GM19025 (cell line): ENCODE results near the gene CYBA.
A peak's percentile ranks its signal among the peaks of the same experiment; 100 is the strongest.
"Not testable (repeated sequence)": the region's sequence is repeated elsewhere in the genome, so short reads cannot be mapped to it uniquely, and the experiment has no call there.

Experiments used
- ATAC-seq: cut with Tn5 transposase; IDR thresholded peaks from one replicate; pipeline ENCODE4 v1.9.1; 2021; ENCODE audit warnings: mild to moderate bottlenecking, low read depth, moderate library complexity; ENCODE audit not compliant: unreplicated experiment

The CYBA gene

DNA sequence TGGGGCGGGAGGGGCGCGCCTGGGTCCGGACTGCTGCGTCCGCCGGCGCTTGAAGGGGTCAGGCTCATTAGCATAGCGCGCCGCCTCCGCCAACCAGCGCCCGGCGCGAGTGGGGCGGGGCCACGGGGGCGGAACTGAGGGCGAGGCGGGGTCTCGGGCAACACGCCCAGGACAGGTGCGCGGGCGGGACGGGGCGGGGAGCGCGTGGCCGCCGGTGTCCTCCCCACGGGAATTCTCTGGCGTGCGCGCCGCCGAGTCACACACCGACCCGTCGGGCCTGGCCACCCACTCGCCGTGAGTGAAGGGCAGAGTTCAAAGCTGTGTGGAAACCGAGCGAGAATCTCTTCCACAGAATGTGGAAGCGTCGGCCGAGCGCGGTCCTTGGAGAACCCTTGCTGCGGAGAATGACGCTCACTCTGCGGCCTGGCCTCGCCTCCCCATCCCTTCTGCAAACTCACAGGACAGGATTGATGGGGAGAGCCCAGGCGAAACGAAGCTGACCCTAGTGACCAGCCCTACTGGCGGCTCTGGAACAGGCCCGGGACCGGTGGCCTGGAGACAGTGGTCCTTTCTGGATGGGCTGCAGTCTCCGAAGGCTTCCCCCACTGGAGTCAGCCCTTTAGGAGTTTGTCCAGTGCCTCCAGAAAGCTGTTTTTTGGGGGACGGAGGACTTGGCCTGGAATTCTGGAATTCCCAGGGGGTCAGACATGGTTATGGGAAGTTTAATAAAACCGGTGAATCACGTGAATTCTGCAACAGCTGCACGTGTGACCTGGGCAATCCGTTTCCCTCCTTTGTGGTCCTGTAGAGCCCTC lies 35.8 kb upstream of the CYBA start, which contains the start of gene SNAI3:
Gene SNAI3, minus strand, starts transcription at position 69 of the 815 bp plus-strand sequence. CDS start 101 bp downstream, outside the sequence.
- ATAC-seq = peak; percentile 77

DNA sequence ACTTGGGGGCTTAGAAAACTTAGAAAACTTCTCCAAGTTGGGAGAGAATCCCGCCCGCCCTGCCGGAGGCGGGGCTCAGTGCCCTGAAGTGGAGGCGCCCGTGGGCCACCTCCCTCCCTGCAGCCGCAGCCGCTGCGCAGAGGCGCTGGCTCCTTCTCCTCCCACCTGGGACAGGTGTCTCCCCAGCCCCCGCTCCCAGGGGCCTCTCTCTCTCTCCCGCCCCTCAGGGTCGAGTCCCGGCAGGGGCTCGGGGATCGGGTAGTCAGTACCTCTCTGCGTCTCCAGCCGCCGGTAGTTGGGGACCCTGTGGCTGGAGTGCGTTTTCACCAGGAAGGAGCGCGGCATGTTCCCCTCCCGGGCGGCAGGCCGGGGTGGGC lies 35.2 kb upstream of the CYBA start:
- ATAC-seq = peak; percentile 17

DNA sequence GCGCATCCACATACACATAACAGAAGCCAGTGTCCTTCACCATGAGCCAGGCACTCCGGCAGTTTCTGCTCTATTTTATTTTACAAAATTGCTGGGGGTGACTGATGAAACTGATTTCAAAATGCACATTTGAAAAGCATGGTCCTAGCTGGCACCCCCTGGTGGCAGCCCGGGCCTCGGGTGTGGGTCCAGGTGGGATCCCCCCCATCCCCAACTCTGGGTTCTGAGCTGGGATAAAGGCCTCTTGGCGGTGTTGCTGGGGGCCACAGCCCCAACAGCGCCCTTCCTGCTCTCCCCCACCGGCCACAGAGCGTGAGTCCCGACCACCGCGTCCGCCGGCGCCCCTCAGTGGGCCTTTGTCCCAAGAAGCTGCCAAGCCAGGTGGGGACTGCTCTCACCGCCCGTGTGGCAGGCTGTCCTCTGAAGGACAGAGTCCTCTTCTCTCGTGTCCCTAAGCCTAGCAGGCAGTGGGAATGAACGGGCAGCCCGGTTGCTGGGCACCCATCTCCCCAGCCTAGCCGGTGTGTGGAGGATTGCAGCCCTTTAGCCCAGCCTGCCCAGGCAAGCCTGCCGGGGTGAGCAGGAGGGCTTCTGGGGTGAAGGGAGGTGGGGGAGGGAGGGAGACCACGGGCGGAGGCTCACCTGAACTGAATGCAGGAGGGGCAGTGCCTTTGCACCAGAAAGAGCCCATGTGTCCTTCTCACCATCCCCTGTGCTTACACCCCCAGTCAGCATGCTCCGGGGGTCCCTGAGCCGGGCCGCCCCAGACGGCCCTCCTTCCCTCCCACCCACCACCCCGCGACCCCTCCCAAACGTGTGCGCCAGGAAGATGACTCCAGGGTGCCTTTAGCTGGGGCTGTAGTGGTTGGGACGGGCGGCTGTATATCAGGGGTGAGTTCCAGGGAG lies 34.6 kb upstream of the CYBA start:
- ATAC-seq = no peak

DNA sequence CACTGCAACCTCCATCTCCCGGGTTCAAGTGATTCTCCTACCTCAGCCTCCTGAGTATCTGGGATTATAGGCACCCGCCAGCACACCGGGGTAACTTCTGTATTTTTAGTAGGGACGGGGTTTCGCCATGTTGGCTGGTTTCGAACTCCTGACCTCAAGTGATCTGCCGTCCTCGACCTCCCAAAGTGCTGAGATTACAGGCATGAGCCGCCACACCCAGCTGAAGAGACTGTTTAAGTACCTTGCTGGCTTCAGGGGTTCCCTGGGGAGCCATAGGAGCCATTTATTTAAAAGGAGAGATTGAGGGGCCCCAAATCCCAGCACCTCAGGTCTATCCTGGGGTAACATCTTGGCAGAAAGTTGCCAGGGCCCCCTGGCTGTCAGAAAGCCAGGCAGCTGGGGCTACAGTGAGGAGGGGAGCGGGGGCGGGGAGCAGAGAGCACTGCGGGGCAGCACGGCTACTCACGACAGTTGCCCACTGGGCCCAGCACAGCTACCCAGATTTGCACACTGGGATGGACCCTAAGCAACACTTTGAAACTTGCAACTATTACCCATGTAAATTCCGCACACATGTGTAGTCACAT lies 33.8 kb upstream of the CYBA start:
- no peak for ATAC-seq

DNA sequence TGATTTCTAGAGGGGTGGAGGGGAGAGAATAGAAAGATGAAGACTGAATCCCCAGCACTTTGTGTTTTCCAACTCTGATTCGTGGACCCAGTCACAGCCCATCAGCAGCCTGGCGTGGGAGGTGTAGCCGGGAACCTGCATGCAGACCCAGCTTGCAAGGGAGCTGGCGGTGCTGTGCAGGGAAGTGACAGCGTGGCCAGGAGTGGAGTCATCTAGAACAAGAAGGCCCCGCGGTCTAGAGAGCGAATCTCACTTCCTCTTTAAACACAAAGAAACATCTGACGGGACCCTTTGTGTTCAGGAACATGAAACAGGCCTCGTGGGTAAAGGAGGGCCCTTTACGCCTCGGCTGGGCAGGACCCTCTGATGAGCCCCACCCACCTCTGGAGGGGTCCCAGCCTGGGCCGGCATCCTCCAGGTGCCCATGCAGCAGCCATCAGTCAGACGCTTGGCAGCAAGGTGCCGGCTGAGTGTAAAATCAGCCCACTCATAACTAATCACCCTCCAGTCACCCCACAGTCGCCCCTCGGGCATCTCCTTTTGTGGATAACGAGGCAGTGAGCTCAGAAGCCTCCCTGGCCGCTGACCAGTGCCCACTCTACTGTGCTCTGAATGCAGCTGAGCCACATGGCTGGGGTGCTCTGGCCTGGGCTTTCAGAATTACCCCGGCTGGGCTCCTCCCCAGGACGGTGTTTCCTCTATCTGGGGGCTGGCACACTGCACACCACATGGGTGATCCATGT lies 31.0 kb upstream of the CYBA start:
- ATAC-seq = peak; percentile 52

DNA sequence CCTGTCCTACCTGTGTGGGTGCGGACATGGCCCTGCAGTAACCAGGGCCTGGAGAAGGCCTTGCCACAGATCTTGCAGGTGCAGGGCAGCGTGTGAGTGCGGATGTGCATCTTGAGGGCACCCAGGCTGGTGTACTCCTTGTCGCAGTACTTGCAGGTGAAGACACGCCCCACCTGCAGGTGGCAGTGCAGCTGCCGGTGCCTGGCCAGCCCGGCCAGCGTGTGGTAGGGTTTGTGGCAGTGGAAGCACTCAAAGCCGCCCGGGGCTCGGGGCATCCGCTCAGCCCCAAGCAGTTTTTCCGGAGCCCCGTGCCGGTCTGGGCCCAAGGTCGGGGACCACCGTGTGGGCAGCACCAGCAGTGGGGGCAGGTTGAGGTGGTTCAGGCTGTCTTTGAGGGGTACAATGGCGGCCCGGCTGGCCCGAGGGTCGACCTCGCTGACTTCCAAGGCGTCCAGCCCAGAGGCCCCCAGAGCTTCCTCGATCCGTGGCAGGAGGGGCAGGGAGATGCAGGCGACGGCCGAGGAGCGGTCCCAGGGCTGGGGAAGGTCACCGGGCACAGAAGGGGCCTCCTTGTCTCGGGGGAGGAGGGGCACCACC lies 30.3 kb upstream of the CYBA start:
- ATAC-seq = peak; percentile 3

DNA sequence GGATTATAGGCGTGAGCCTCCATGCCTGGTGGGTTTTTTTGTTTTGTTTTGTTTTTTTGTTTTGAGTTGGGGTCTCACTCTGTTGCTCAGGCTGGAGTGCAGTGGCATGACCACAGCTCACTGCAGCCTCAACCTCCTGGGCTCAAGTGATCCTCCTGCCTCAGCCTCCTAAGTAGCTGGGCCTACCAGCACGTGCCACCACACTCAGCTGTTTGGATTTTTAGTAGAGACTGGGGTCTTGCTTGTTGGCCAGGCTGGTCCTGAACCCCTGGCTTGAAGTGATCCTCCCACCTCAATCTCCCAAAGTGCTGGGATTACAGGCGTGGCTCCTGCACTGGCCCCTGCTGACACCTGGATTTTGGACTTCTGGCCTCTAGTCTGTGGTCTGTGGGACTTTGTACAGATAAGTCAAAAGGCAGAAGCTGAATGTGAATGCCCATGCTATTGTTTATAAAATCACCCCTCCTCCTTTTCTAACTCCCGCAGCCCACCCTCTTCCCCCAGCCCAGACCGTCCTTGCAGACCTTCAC lies 29.8 kb upstream of the CYBA start:
- ATAC-seq = no peak

DNA sequence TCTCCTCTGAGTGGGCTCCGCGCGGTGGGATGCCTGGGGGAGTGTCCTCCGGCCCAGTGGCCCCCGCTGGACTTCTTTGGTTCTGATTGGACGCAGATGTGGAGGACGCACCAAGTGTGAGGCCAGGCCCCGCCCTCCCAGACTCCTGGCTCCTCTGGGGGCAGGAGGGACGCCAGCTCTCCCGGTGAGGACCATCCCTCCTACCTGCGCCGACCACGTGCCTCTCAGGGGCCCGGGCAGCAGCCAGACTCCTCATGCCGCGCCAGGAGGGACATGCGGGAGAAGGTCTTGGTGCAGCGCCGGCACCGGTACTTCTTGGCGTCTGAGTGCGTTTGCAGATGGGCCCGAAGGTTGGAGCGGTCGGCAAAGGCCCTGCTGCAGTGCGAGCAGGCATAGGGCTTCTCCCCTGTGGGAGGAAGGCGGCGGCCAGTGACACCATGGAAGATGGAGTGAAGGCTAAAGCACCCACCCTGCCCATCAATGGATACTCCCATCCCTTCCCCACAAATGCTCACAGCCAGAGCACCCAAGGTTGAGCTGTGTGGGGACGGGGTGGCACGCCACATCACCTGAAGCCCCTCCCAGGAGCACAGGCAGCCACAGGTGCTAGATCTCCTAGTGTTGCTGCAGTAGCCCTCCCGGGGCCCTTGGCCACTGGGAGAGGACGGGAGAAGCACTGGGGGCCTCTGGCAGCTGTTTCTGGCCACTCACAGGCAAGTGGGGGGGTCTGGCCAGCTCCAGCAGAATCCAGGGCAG lies 27.5 kb upstream of the CYBA start:
- ATAC-seq = no peak

DNA sequence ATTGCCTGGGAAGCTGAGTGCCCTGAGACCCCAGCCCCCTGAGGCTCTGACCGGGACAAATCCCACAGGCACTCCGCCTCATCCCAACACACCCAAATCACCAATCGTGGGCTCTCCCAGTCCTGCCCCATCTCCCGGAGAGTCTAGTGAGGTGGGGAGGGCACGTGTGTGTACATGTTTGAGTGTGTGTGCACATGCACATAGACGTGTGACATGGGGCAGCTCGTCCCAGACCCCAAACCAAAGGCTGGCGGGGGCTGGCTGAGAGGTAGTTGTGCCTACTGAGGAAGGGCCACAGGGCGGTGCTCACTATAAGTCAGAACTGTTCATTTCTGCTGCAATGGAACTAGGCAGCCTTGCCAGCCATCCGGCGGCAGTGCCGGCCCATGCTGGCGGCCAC lies 26.9 kb upstream of the CYBA start:
- no peak for ATAC-seq

DNA sequence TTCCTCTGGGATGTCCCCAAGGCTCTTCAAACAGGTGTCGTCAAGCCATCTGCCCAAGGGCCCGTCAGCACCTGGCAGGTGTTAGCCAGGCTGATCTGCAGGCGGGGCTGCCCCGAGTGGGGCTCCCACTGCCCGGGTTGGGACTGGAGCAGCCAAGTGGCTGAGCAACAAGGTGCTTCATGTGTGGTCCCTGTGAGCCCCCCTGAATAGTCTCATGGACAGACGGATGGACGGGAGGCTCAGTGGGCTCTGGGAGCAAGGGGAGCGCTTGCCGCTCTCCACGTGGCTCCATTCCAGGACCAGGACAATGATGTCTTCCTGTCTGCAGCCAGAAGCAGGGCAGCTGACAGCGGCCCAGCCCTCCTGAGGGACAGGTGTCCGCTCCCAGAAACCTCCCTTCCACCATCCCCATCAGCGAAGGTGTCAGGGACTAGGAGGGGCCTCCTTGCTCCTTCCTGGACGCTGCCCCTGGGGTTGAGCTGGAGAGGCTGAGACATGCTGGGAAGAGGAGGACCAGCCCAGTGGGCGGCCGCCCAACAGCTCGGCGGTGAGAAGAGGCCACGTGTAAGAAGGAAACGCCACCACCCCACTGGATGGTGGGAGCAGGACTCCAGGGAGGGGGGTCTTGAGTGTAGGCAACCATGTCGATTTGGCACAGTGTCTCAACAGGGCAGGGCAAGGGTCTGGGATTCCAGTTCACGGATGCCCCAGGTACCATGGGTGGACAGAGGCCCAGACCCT lies 25.8 kb upstream of the CYBA start:
- no peak for ATAC-seq

DNA sequence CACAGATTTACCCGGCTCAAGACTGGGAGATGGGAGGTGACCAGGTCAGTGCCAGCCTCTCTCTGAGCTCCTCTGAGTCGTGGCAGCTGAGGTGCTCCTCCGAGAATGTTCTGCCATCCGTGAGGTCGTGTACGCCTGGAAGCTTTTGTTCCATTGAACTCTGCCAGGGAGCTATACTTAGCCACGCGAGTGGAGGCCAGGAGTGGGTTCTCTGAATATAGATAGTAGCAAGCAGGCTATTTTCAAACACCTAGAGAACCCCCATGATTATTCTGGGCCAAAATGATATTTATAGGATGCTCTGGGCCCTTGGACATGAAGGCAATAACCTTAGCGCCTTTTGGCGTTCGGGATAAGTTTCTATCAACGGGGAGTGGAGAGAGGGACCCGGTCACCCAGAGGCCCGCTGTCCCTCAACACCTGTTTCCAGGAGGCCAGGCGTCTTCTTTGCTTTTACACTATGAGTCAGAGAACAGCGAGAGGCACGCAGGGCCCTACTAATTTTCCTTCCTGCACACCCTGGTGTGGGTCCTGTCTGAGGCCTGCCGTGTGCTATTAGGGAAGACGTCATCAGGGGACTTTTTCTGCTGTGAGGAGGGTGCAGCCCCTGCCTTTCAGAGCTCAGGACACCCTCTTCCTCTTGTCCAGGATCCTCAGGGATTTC lies 23.0 kb upstream of the CYBA start:
- ATAC-seq = no peak

DNA sequence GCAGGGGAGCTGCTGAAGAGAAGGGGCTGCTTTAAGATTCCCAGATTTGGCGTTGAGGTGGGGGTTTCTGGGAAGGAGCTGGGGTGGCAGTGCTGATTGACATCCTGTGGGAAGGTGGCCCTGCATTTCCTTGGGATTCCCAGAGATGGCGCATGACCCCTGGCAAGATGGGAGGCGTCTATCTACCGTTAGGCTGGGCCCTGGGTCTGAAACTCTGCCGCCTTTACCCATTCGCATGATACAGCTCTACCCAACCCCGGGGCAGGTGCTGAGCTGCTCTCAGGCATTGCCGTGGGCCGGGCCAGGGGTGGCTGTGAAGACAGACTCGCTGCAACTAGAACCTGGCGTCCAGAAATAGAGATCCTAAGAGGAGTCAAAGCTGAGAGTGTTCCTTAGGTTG lies 21.9 kb upstream of the CYBA start:
- no peak for ATAC-seq

DNA sequence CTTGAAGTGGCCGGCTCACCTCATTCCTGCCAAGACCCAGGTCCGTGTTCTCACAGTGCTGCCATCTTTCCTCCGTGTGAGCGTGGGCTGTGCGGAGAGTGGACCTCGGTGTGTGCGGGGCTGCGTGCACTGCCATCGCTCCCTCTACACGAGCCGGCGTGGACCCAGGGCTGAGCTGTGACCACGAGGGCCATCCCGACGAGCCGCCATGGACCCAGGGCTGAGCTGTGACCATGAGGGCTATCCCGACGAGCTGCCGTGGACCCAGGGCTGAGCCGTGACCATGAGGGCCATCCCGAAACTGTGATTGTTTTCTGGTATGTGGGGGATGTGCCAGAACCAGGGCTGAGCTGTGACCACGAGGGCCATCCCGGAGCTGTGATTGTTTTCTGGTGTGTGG lies 21.0 kb upstream of the CYBA start:
- ATAC-seq = no peak

DNA sequence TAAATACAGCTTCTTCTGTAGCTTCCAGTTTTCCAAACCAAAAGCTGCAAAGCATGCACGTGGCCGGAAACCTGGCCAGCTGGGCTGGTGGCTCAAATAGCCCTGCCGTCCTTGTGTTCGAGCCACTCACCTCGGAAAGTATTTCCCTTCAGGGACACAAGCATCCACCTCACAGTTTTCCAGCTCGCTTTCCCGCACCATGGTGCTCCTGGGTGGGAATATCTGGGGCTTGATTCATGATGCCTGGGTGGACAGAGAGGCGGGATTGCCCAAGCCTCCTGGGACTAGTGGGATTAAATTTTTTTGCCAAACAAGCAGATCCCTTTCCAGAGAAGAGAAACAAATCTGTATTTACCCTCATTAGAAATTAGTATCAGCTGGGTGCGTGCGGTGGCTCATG lies 19.1 kb upstream of the CYBA start:
- ATAC-seq = no peak

DNA sequence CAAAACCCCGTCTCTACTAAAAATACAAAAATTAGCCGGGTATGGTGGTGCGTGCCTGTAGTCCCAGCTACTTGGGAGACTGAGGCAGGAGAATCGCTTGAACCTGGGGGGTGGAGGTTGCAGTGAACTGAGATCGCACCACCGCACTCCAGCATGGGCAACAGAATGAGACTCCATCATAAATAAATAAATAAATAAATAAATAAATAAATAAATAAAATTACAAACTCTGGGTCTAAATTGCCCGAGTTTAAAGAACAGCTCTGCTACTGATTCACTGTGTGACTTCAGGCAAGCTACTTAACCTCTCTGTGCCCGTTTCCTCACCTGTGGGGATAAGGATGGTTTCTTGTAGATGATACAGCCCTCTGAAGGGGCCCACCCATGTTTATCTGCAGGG lies 18.6 kb upstream of the CYBA start:
- not testable (repeated sequence) for ATAC-seq

DNA sequence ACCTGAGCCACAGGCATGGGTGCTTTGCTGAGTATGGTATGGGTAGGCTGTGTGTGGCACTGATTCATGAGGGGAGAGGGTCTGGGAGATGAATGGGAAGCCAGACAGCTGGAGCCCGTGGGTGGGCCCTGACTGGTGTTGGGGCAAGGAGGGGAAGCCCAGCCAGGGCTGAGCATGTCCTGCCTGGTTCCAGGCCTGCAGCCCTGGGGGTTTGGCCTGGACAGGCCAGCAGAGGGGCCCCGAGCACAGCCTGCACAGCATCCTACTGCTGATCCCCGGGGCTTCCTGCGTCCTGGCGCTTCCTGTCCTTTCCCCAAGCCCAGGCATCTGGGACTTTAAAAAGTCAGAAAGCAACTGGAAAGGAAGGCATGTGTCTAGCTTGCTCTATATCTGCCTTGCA lies 16.6 kb upstream of the CYBA start:
- no peak for ATAC-seq

DNA sequence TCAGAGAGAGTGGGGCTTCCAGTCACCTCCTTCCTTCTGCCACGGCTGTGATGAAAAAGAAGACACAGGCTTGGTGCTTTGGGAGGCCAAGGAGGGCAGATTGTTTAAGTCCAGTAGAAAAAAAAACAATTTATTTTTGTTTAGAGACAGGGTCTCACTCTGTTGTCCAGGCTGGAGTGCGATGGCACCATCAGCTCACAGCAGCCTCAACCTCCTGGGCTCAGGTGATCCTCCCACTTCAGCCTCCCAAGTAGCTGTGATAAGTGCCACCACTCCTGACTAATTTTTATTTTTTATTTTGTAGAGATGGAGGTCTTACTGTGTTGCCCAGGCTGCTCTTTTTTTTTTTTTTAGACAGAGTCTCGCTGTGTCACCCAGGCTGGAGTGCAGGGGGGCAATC lies 14.7 kb upstream of the CYBA start:
- no peak for ATAC-seq

DNA sequence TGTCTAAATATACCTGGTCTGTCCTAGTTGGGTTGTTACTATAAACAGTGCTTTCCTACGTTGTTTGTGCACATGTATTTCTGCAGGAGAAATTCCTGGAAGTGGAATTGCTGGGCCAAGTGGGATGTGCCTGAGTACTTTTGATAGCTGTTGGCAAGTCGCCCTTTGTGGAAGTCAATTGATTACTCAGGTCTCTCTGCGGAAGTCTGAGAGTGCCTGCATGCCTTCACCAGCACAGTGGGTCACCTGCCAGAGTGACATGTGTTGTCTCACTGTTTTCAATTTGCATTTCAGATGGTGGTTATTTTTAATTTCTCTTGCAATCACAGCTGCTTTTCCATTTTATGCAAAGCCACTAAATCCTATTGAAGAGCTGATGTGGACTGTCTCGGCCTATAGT lies 14.3 kb upstream of the CYBA start:
- ATAC-seq = no peak
